ENCODE results near the gene SCAMP5. TPM values are rescaled to one million over a fixed set of nuclear protein-coding genes. Genes with fewer than 3 reads are reported as not detected.

Gene SCAMP5
- total and polyA plus RNA-seq, 7 donors, result 1.3 to 26.5 (median 3.9) TPM

- 26 to 58% methylated on average over 5 of the region's 5 CpGs for WGBS, 2 donors
- H3K4me1 ChIP-seq, result peaks cover 0 to 30% (median 24%) of the 10 kb centered on the region in 4 donors
- intact Hi-C loops (cut with DNase I), result no loop called here
- TF ChIP-seq POLR2A (IDR thresholded peaks at IDR 0.05) (no peak), POLR2AphosphoS5 (IDR thresholded peaks at IDR 0.05) (no peak), CTCF (IDR thresholded peaks at IDR 0.05) (no peak), EP300 (IDR thresholded peaks at IDR 0.05) (no peak)
- H3K4me3 ChIP-seq, result no peak overlapping the region
- no peaks in the 10 kb centered on the region for H3K36me3 ChIP-seq
- no peak for DNase-seq
- no peaks in the 10 kb centered on the region for H3K9me3 ChIP-seq
- H3K27ac ChIP-seq, result no peak overlapping the region
- H3K27me3 ChIP-seq, result peaks cover 20 to 36% (median 30%) of the 10 kb centered on the region in 3 donors
Measured at GRCh38 chr15:74961616-74962015, 33.7 kb upstream of the SCAMP5 start.

GRCh38 chr15:74962219-74962618 lies 33.1 kb upstream of the SCAMP5 start:
- Histone ChIP-seq H3K36me3 (no peaks in the 10 kb centered on the region), H3K4me3 (no peak overlapping the region), H3K27me3 (peaks cover 20 to 33% (median 28%) of the 10 kb centered on the region in 3 donors), H3K9me3 (no peaks in the 10 kb centered on the region), H3K27ac (no peak overlapping the region), H3K4me1 (peaks cover 0 to 24% (median 18%) of the 10 kb centered on the region in 4 donors)
- intact Hi-C loops (cut with DNase I), result no loop called here
- TF ChIP-seq POLR2A (IDR thresholded peaks at IDR 0.05) (no peak), EP300 (IDR thresholded peaks at IDR 0.05) (no peak), POLR2AphosphoS5 (IDR thresholded peaks at IDR 0.05) (no peak), CTCF (IDR thresholded peaks at IDR 0.05) (no peak)
- 92 to 93% methylated on average over 8 of the region's 8 CpGs for WGBS, 2 donors
- DNase-seq, result no peak

- Histone ChIP-seq H3K36me3 (no peaks in the 10 kb centered on the region), H3K27ac (no peak overlapping the region), H3K4me3 (no peak overlapping the region), H3K9me3 (no peaks in the 10 kb centered on the region), H3K27me3 (peaks cover 15 to 28% (median 24%) of the 10 kb centered on the region in 3 donors), H3K4me1 (peaks cover 0 to 20% (median 14%) of the 10 kb centered on the region in 4 donors)
- TF ChIP-seq CTCF (IDR thresholded peaks at IDR 0.05), result no peak
- no peak for TF ChIP-seq POLR2AphosphoS5 (IDR thresholded peaks at IDR 0.05)
- no peak for TF ChIP-seq POLR2A (IDR thresholded peaks at IDR 0.05)
- TF ChIP-seq EP300 (IDR thresholded peaks at IDR 0.05), result no peak
- WGBS, 2 donors, result 64 to 92% methylated on average over 2 of the region's 2 CpGs
- no peak for DNase-seq
- intact Hi-C loops (cut with DNase I), result no loop called here
Measured at GRCh38 chr15:74962671-74963070, 32.7 kb upstream of the SCAMP5 start.

- intact Hi-C loops (cut with DNase I), result no loop called here
- Histone ChIP-seq H3K27ac (no peak overlapping the region), H3K4me3 (no peak overlapping the region), H3K27me3 (peaks cover 10 to 23% (median 19%) of the 10 kb centered on the region in 3 donors), H3K36me3 (no peaks in the 10 kb centered on the region), H3K4me1 (peaks cover 0 to 14% (median 10%) of the 10 kb centered on the region in 4 donors), H3K9me3 (no peaks in the 10 kb centered on the region)
- no peak for DNase-seq
- 81 to 95% methylated on average over 4 of the region's 4 CpGs for WGBS, 2 donors
- TF ChIP-seq CTCF (IDR thresholded peaks at IDR 0.05) (no peak), EP300 (IDR thresholded peaks at IDR 0.05) (no peak), POLR2A (IDR thresholded peaks at IDR 0.05) (no peak), POLR2AphosphoS5 (IDR thresholded peaks at IDR 0.05) (no peak)
Measured at GRCh38 chr15:74963213-74963612, 32.1 kb upstream of the SCAMP5 start.

GRCh38 chr15:74964794-74965193 lies 30.6 kb upstream of the SCAMP5 start:
- intact Hi-C loops (cut with DNase I), result no loop called here
- Histone ChIP-seq H3K27me3 (peaks cover 0 to 7% (median 4%) of the 10 kb centered on the region in 3 donors), H3K4me3 (no peak overlapping the region), H3K4me1 (no peaks in the 10 kb centered on the region), H3K27ac (no peak overlapping the region), H3K9me3 (no peaks in the 10 kb centered on the region), H3K36me3 (no peaks in the 10 kb centered on the region)
- no peak for TF ChIP-seq CTCF (IDR thresholded peaks at IDR 0.05)
- TF ChIP-seq POLR2AphosphoS5 (IDR thresholded peaks at IDR 0.05), result no peak
- 33 to 48% methylated on average over 3 of the region's 3 CpGs for WGBS, 2 donors
- DNase-seq, result no peak
